ENCODE results near the gene APOA5.
"Not testable (repeated sequence)": the region's sequence is repeated elsewhere in the genome, so short reads cannot be mapped to it uniquely, and the experiment has no call there.

DNA sequence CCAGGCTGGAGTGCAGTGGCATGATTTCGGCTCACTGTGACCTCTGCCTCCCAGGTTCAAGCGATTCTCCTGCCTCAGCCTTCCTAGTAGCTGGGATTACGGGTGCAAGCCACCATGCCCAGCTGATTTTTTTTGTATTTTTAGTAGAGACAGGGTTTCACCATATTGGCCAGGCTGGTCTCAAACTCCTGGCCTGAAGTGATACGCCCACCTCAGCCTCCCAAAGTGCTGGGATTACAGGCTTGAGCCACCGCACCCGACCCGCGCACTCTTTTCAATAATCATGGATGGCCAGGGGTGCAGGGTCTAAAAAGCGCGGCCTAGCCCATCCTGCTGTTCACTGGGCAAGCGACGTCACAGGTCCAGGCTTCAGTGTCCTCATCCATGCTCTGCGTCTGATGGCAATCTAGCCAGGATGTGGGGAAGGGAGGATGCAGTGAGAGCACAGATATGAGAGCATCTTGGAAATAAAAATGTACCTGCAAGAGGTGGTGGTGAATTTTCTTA is 42.9 kb upstream of the APOA5 start:
- not testable (repeated sequence) for TF ChIP-seq CTCF (conservative IDR thresholded peaks at IDR 0.05; ENCODE audit: low read depth, low read length); POLR2A (IDR thresholded peaks at IDR 0.05; ENCODE audit: low read depth, low read length); RFX5 (IDR thresholded peaks at IDR 0.05; ENCODE audit: low read depth, low read length); BHLHE40 (IDR thresholded peaks at IDR 0.05; ENCODE audit: low read depth, low read length); MAFK (IDR thresholded peaks at IDR 0.05; ENCODE audit: low read depth, low read length); RCOR1 (IDR thresholded peaks at IDR 0.05; ENCODE audit: insufficient replicate concordance, low read length)

Data from IMR-90 (cell line).